IMR-90 (cell line): ENCODE data around the gene HS2ST1.

Experiments
- BHLHE40 ChIP-seq: fragments of 150-350 bp; IDR thresholded peaks from 2 replicates; pipeline ENCODE4 v1.6.1; 2016; ENCODE audit warnings: mild to moderate bottlenecking, low read depth, low read length
- FOS ChIP-seq: fragments of 150-350 bp; IDR thresholded peaks from 2 replicates; pipeline ENCODE4 v1.6.1; 2016; ENCODE audit warnings: low read depth, low read length
- MXI1 ChIP-seq: IDR thresholded peaks from 2 replicates; pipeline ENCODE4 v1.6.1; 2012; ENCODE audit warnings: low read depth, mild to moderate bottlenecking, low read length, moderate library complexity, borderline replicate concordance
- POLR2A ChIP-seq: IDR thresholded peaks from 2 replicates; pipeline ENCODE4 v1.6.1; 2012; ENCODE audit warnings: mild to moderate bottlenecking, low read depth, low read length
- RFX5 ChIP-seq: IDR thresholded peaks from 2 replicates; pipeline ENCODE4 v1.8.0; 2012; ENCODE audit warnings: low read depth, mild to moderate bottlenecking, low read length, moderate library complexity
- SMC3 ChIP-seq: fragments of 150-350 bp; IDR thresholded peaks from 2 replicates; pipeline ENCODE4 v1.6.1; 2016; ENCODE audit warnings: low read depth, mild to moderate bottlenecking, antibody characterized with exemption, low read length, moderate library complexity
- TF ChIP-seq, protein P1 (sequence below): conservative IDR thresholded peaks from 2 replicates; pipeline ENCODE4 v1.5.1; 2012; ENCODE audit warnings: mild to moderate bottlenecking, low read depth, low read length, improper control_type of control experiment
- TF ChIP-seq, protein P2 (sequence below): fragments of 150-350 bp; IDR thresholded peaks from 2 replicates; pipeline ENCODE4 v1.6.1; 2017; ENCODE audit warnings: mild to moderate bottlenecking, antibody characterized with exemption, low read length, low read depth

DNA sequence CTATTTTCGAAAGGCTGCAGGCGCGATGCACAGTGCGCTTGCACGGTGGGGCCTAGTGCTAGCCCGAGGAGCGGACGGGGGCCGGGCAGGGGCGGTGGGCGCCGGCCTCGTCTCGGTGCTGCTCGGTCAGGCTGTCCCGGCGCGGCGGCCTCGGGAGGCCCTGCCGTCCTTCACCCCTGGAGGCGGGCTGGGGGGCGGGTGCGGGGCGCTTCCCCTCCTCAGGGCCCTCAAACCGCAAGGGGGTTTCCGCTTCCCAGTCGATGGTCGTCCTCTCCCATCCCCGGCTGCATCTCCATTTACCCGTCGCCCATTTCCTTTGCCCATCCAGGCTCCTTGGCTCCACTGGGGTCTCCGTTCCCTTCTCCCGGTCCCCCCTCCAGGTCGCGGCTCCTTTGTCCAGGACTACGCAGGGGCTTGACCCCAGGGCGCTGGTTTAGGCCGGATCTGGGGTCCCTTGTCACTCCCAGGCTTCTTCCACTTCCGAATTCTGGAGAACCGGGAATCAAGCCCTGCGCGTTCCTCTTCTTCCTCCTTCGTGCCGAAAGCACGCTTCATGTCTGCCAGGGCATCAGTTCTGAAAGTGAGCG, 217.9 kb downstream of the HS2ST1 start:
- TF ChIP-seq RFX5 (no peak), POLR2A (no peak), SMC3 (no peak), BHLHE40 (no peak), MXI1 (no peak), FOS (no peak)
- TF ChIP-seq, protein P1, sequence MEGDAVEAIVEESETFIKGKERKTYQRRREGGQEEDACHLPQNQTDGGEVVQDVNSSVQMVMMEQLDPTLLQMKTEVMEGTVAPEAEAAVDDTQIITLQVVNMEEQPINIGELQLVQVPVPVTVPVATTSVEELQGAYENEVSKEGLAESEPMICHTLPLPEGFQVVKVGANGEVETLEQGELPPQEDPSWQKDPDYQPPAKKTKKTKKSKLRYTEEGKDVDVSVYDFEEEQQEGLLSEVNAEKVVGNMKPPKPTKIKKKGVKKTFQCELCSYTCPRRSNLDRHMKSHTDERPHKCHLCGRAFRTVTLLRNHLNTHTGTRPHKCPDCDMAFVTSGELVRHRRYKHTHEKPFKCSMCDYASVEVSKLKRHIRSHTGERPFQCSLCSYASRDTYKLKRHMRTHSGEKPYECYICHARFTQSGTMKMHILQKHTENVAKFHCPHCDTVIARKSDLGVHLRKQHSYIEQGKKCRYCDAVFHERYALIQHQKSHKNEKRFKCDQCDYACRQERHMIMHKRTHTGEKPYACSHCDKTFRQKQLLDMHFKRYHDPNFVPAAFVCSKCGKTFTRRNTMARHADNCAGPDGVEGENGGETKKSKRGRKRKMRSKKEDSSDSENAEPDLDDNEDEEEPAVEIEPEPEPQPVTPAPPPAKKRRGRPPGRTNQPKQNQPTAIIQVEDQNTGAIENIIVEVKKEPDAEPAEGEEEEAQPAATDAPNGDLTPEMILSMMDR: no peak
- TF ChIP-seq, protein P2, sequence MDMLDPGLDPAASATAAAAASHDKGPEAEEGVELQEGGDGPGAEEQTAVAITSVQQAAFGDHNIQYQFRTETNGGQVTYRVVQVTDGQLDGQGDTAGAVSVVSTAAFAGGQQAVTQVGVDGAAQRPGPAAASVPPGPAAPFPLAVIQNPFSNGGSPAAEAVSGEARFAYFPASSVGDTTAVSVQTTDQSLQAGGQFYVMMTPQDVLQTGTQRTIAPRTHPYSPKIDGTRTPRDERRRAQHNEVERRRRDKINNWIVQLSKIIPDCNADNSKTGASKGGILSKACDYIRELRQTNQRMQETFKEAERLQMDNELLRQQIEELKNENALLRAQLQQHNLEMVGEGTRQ: no peak
